ENCODE data around the gene S100B.

The S100B gene

GRCh38 chr21:46557919-46558392 lies 46.9 kb downstream of the S100B start:
- Histone ChIP-seq H3K4me3 (ENCODE audit: low read depth in 1 of 2, low read length in 1 of 2) (no peak overlapping the region), H3K36me3 (peaks cover 93% of the 10 kb centered on the region), H3K27ac (no peak overlapping the region), H3K4me1 (ENCODE audit: control insufficient read depth in 1 of 2, insufficient read depth in 1 of 2, low read depth in 1 of 2, low read length in 1 of 2) (peaks cover 8 to 9% of the 10 kb centered on the region in 2 experiments), H3K9me3 (no peaks in the 10 kb centered on the region), H3K27me3 (no peaks in the 10 kb centered on the region)
- no peak for TF ChIP-seq CTCF (IDR thresholded peaks at IDR 0.05)

GRCh38 chr21:46557469-46557868 lies 47.4 kb downstream of the S100B start:
- Histone ChIP-seq H3K36me3 (peaks cover 88% of the 10 kb centered on the region), H3K4me3 (ENCODE audit: low read depth in 1 of 2, low read length in 1 of 2) (no peak overlapping the region), H3K4me1 (ENCODE audit: control insufficient read depth in 1 of 2, insufficient read depth in 1 of 2, low read depth in 1 of 2, low read length in 1 of 2) (peaks cover 13 to 14% of the 10 kb centered on the region in 2 experiments), H3K27ac (no peak overlapping the region), H3K9me3 (no peaks in the 10 kb centered on the region), H3K27me3 (no peaks in the 10 kb centered on the region)
- TF ChIP-seq CTCF (IDR thresholded peaks at IDR 0.05), result no peak

- H3K27ac ChIP-seq, result no peak overlapping the region
- H3K27me3 ChIP-seq, result no peaks in the 10 kb centered on the region
- TF ChIP-seq CTCF (IDR thresholded peaks at IDR 0.05), result no peak
- H3K9me3 ChIP-seq, result no peaks in the 10 kb centered on the region
- H3K4me1 ChIP-seq (ENCODE audit: control insufficient read depth in 1 of 2, insufficient read depth in 1 of 2, low read depth in 1 of 2, low read length in 1 of 2), result peaks cover 20 to 21% of the 10 kb centered on the region in 2 experiments
- H3K4me3 ChIP-seq (ENCODE audit: low read depth in 1 of 2, low read length in 1 of 2), result no peak overlapping the region
- peaks cover 82% of the 10 kb centered on the region for H3K36me3 ChIP-seq
These were observed 48.1 kb downstream of the S100B start for GRCh38 chr21:46556802-46557201.

- Histone ChIP-seq H3K4me1 (ENCODE audit: control insufficient read depth in 1 of 2, insufficient read depth in 1 of 2, low read depth in 1 of 2, low read length in 1 of 2) (peaks cover 31 to 32% of the 10 kb centered on the region in 2 experiments), H3K36me3 (peaks cover 71% of the 10 kb centered on the region), H3K27me3 (no peaks in the 10 kb centered on the region), H3K4me3 (ENCODE audit: low read depth in 1 of 2, low read length in 1 of 2) (no peak overlapping the region), H3K9me3 (no peaks in the 10 kb centered on the region), H3K27ac (no peak overlapping the region)
- TF ChIP-seq CTCF (IDR thresholded peaks at IDR 0.05), result no peak
These were observed 49.2 kb downstream of the S100B start for GRCh38 chr21:46555678-46556077.

GRCh38 chr21:46555225-46555617 lies 49.7 kb downstream of the S100B start:
- H3K36me3 ChIP-seq, result peaks cover 66% of the 10 kb centered on the region
- H3K27me3 ChIP-seq, result no peaks in the 10 kb centered on the region
- no peaks in the 10 kb centered on the region for H3K9me3 ChIP-seq
- TF ChIP-seq CTCF (IDR thresholded peaks at IDR 0.05), result no peak
- H3K4me3 ChIP-seq (ENCODE audit: low read depth in 1 of 2, low read length in 1 of 2), result no peak overlapping the region
- peaks cover 35 to 37% of the 10 kb centered on the region in 2 experiments for H3K4me1 ChIP-seq (ENCODE audit: control insufficient read depth in 1 of 2, insufficient read depth in 1 of 2, low read depth in 1 of 2, low read length in 1 of 2)
- H3K27ac ChIP-seq, result no peak overlapping the region
